Prostate gland (tissue), 2 donors: ENCODE data around the gene EXOSC9. TPM values are rescaled to one million over a fixed set of nuclear protein-coding genes. Genes with fewer than 3 reads are reported as not detected.

Source experiments
- DNase-seq: peaks from one replicate; pipeline ENCODE4 v3.0.0-alpha.2; 2019; ENCODE audit warnings: low spot score
- H3K27ac ChIP-seq, 2 donors: fragments of 200-600 bp; sonication (generic); 2 replicates each; pipeline ENCODE4 v1.5.1; 2017 to 2019
- H3K27me3 ChIP-seq: fragments of 200-600 bp; sonication (generic); replicated peaks from 2 replicates; pipeline ENCODE4 v1.5.1; 2019; ENCODE audit not compliant: insufficient read depth
- H3K36me3 ChIP-seq, 2 donors: fragments of 200-600 bp; sonication (generic); 1 replicate in 1 of 2; 2 replicates in 1 of 2; pipeline versions ENCODE4 v1.5.1 to v1.8.1; 2017 to 2019
- H3K4me1 ChIP-seq: fragments of 200-600 bp; sonication (generic); replicated peaks from 2 replicates; pipeline ENCODE4 v1.5.1; 2019
- H3K4me3 ChIP-seq, 2 donors: fragments of 200-600 bp; sonication (generic); 2 replicates each; pipeline ENCODE4 v1.5.1; 2017 to 2019
- H3K9me3 ChIP-seq: fragments of 200-600 bp; sonication (generic); 2 replicates; pipeline ENCODE4 v1.5.1; 2017
- POLR2A ChIP-seq: fragments of 450-650 bp; IDR thresholded peaks from one replicate; pipeline ENCODE4 v1.6.1; 2016; ENCODE audit warnings: antibody characterized with exemption, mild to moderate bottlenecking
- POLR2AphosphoS5 ChIP-seq: sonication (generic); formaldehyde crosslinking; IDR thresholded peaks from one replicate; pipeline ENCODE4 v1.6.1; 2017; ENCODE audit warnings: antibody characterized with exemption
- WGBS: methylation state at CpG from one replicate; pipeline ENCODE4 v1.1.5; 2018; 5-methylcytosine and 5-hydroxymethylcytosine counted together
- intact Hi-C: fragments of 100-400 bp; cut with DNase I; formaldehyde crosslinking; loops from one replicate; pipeline ENCODE4 v1.14.2; 2022
- total RNA-seq, 2 donors: library from RNA; depleted of rRNA; stranded (reverse); fragments of >200 nt; gene quantifications; one replicate each; pipeline ENCODE4 v1.1.0, GENCODE V29; 2016
- TF ChIP-seq, protein P1 (sequence below), 4 experiments: fragments of 200-600 bp in 2 of 4; fragments of 450-650 bp in 2 of 4; sonication (generic) in 2 of 4; IDR thresholded peaks; 1 replicate in 3 of 4; 2 replicates in 1 of 4; pipeline ENCODE4 v1.5.1; 2016 to 2019; ENCODE audit warnings: antibody characterized with exemption in 4 of 4, mild to moderate bottlenecking in 2 of 4, moderate library complexity in 2 of 4

The EXOSC9 gene
- total RNA-seq, 2 donors from 2014 or later: 17.1 to 40.1 TPM

DNA sequence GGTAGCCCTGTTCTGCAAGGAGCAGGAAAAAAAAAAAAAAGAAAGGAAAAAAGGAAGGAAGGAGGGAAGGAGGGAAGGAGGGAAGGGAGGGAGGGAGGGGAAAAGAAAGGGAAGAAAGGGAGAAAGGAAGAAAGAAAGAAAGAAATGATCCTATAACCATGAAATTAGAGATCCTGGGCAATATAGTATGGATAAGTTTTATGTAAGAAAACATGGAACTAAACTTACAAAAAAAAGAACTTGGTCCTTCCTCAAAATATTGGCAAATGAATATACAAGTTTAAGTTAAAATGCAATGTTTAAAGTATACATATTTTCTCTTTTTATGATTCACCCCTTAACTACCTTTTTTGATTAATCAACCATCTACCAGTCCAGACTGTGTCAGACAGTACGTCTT is 50.2 kb downstream of the EXOSC9 start:
- no peaks in the 10 kb centered on the region for H3K36me3 ChIP-seq
- no peaks in the 10 kb centered on the region for H3K9me3 ChIP-seq
- H3K27ac ChIP-seq: no peak overlapping the region
- H3K4me1 ChIP-seq: no peaks in the 10 kb centered on the region
- DNase-seq: no peak
- no peak overlapping the region for H3K4me3 ChIP-seq
- intact Hi-C loops: no loop called here
- 97% methylated on average over 1 of the region's 1 CpG for WGBS
- H3K27me3 ChIP-seq: no peaks in the 10 kb centered on the region
- TF ChIP-seq, protein P1, sequence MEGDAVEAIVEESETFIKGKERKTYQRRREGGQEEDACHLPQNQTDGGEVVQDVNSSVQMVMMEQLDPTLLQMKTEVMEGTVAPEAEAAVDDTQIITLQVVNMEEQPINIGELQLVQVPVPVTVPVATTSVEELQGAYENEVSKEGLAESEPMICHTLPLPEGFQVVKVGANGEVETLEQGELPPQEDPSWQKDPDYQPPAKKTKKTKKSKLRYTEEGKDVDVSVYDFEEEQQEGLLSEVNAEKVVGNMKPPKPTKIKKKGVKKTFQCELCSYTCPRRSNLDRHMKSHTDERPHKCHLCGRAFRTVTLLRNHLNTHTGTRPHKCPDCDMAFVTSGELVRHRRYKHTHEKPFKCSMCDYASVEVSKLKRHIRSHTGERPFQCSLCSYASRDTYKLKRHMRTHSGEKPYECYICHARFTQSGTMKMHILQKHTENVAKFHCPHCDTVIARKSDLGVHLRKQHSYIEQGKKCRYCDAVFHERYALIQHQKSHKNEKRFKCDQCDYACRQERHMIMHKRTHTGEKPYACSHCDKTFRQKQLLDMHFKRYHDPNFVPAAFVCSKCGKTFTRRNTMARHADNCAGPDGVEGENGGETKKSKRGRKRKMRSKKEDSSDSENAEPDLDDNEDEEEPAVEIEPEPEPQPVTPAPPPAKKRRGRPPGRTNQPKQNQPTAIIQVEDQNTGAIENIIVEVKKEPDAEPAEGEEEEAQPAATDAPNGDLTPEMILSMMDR (IDR thresholded peaks at IDR 0.05): no peak
- no peak for TF ChIP-seq POLR2AphosphoS5
- no peak for TF ChIP-seq POLR2A

DNA sequence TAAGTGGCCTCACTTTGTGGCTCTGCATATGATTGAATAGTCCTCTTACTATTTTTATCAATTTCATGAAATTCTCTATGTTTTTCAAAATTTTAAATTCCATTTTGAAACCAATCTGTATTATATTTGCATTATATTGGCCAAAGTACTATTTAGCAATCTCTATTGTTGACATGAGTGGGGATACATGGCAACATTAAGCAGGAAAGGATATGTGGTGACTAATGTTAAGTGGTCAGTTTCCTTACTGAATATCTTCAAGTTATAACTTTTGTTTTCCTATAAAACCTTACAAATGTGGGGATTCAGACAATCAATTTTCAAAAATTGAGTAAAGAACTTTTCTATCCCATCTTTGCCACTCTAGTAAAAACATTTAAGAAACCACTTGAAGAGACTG is 59.0 kb downstream of the EXOSC9 start:
- Histone ChIP-seq H3K27me3 (no peaks in the 10 kb centered on the region), H3K4me3 (no peak overlapping the region), H3K36me3 (no peaks in the 10 kb centered on the region), H3K4me1 (no peaks in the 10 kb centered on the region), H3K9me3 (no peaks in the 10 kb centered on the region), H3K27ac (no peak overlapping the region)
- DNase-seq: no peak
- TF ChIP-seq POLR2A (no peak), POLR2AphosphoS5 (no peak)
- TF ChIP-seq, protein P1 (IDR thresholded peaks at IDR 0.05): no peak
- intact Hi-C loops: no loop called here

DNA sequence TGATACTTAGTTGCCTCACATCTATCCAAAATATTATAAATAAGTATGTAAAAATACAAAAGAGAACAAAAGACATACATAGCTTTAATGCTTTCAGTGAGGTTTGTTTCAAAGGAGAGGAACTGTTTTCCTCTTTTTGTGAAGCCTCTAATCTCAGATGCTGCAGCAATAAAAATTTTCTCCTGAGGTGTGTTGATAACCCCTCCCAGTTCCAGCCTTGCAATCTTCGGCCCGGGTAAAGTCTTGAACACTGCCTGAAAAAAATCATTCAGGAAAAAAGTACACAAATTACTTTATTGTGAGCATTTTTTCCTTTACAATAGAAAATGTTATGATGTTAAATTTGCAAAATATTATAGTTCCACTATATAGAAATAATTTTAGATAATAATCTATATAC is 60.3 kb downstream of the EXOSC9 start:
- TF ChIP-seq POLR2AphosphoS5 (no peak), POLR2A (no peak)
- TF ChIP-seq, protein P1 (IDR thresholded peaks at IDR 0.05): no peak
- whole genome bisulfite sequencing: 92% methylated on average over 2 of the region's 2 CpGs
- no peak overlapping the region for H3K4me3 ChIP-seq
- H3K4me1 ChIP-seq: no peaks in the 10 kb centered on the region
- H3K27me3 ChIP-seq: no peaks in the 10 kb centered on the region
- DNase-seq: no peak
- H3K36me3 ChIP-seq: no peaks in the 10 kb centered on the region
- intact Hi-C loops: no loop called here
- H3K27ac ChIP-seq: no peak overlapping the region
- H3K9me3 ChIP-seq: no peaks in the 10 kb centered on the region

DNA sequence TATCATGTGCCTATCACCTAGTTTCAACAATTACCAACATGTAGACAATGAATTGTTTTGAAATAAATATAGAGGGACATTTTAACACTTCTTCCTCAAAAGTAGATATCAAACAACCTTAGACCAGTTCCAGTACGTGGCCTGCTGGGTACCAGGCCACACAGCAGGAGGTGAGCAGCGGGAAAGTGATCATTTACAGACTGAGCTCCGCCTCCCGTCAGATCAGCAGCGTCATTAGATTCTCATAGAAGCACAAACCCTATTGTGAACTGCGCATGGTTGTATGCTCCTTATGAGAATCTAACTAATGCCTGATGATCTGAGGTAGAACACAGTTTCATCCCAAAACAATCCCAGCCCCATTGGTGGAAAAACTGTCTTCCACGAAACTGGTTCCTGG is 62.7 kb downstream of the EXOSC9 start:
- Histone ChIP-seq H3K9me3 (no peaks in the 10 kb centered on the region), H3K4me1 (no peaks in the 10 kb centered on the region), H3K27ac (no peak overlapping the region), H3K36me3 (no peaks in the 10 kb centered on the region), H3K4me3 (no peak overlapping the region), H3K27me3 (no peaks in the 10 kb centered on the region)
- 84% methylated on average over 7 of the region's 7 CpGs for WGBS
- no peak for DNase-seq
- TF ChIP-seq, protein P1 (IDR thresholded peaks at IDR 0.05): no peak
- TF ChIP-seq POLR2AphosphoS5 (no peak), POLR2A (no peak)
- intact Hi-C loops: no loop called here

Other genes with a start within 250 kb of the EXOSC9 start
- gene ANXA5, start 104.3 kb upstream of the EXOSC9 start, total RNA-seq: 100 to 1,000 TPM; 251 to 263 TPM
- gene SMIM43, start 36.2 kb upstream of the EXOSC9 start, total RNA-seq: not detected
- 1 to 10 TPM; 3.5 to 4.1 TPM for gene CCNA2, start 22.6 kb downstream of the EXOSC9 start, total RNA-seq
- gene BBS7, start 69.2 kb downstream of the EXOSC9 start, total RNA-seq: 10 to 100 TPM; 10.1 to 17.1 TPM
- gene TRPC3, start 150.7 kb downstream of the EXOSC9 start, total RNA-seq: 1 to 10 TPM in 1 of 2 donors, not detected in 1; 1.5 TPM